H1 (cell line): ENCODE measurements around the gene TBC1D22A. TPM values are rescaled to one million over a fixed set of nuclear protein-coding genes. Genes with fewer than 3 reads are reported as not detected.

ENCODE experiments used
- CTCF ChIA-PET: fragments of 300-600 bp; sonication (Branson Sonifier 250); formaldehyde crosslinking; loops from one replicate; lab custom pipeline; 2021; ENCODE audit not compliant: partially characterized antibody; lab: Charles Lee
- POLR2A ChIA-PET: fragments of 300-600 bp; sonication (Branson Sonifier 250); formaldehyde crosslinking; loops from one replicate; lab custom pipeline; 2021; ENCODE audit warnings: inconsistent platforms; ENCODE audit not compliant: partially characterized antibody; lab: Charles Lee
- DNase-seq, 2 experiments: peaks; one replicate each; pipeline versions ENCODE4 v3.0.0 to v3.0.0-alpha.2; 2010 to 2022; ENCODE audit warnings: low spot score in 2 of 2, low read depth in 1 of 2, mixed read lengths in 1 of 2
- FAIRE-seq: peaks from 2 replicates; lab custom pipeline; 2011; peaks lifted over from hg19 to GRCh38; lab: Jason Lieb, UNC
- H2AFZ ChIP-seq: 2 replicates; pipeline ENCODE4 v1.8.1; 2012; ENCODE audit warnings: low read length, inconsistent platforms
- H2AK5ac ChIP-seq: 2 replicates; pipeline ENCODE4 v1.6.1; 2013; ENCODE audit warnings: low read depth, low read length
- H2BK120ac ChIP-seq: replicated peaks from 2 replicates; pipeline ENCODE3; 2013; ENCODE audit warnings: low read depth, low read length, inconsistent platforms
- H2BK12ac ChIP-seq: 2 replicates; pipeline ENCODE4 v1.6.1; 2013; ENCODE audit warnings: low read depth, low read length
- H2BK15ac ChIP-seq: 2 replicates; pipeline ENCODE4 v1.6.1; 2013; ENCODE audit warnings: low read length
- H2BK20ac ChIP-seq: 2 replicates; pipeline ENCODE4 v1.6.1; 2013; ENCODE audit warnings: low read length
- H2BK5ac ChIP-seq: 2 replicates; pipeline ENCODE4 v1.6.1; 2013; ENCODE audit warnings: low read depth, low read length
- H3K14ac ChIP-seq: 2 replicates; pipeline ENCODE4 v1.6.1; 2013; ENCODE audit warnings: inconsistent platforms; ENCODE audit not compliant: insufficient read length
- H3K18ac ChIP-seq: 2 replicates; pipeline ENCODE4 v1.6.1; 2013; ENCODE audit warnings: low read length; ENCODE audit errors: extremely low read depth
- H3K23ac ChIP-seq: 2 replicates; pipeline ENCODE4 v1.6.1; 2013; ENCODE audit warnings: inconsistent platforms; ENCODE audit not compliant: insufficient read length
- H3K23me2 ChIP-seq: 2 replicates; pipeline ENCODE4 v1.6.1; 2013; ENCODE audit warnings: low read depth, low read length
- H3K27ac ChIP-seq: 2 replicates; pipeline ENCODE4 v1.6.1; 2011; ENCODE audit warnings: low read depth, low read length, inconsistent platforms
- H3K27me3 ChIP-seq, 4 experiments: replicated peaks in 1 of 4; 1 replicate in 1 of 4; 2 replicates in 3 of 4; pipeline versions ENCODE4 v1.6.1 to v1.8.1; 2011 to 2013; ENCODE audit warnings: low read length in 3 of 4, mild to moderate bottlenecking in 3 of 4, inconsistent platforms in 2 of 4, mixed read lengths in 2 of 4, moderate library complexity in 1 of 4; ENCODE audit not compliant: control insufficient read depth in 3 of 4, insufficient read depth in 3 of 4; ENCODE audit errors: extremely low read depth in 1 of 4
- H3K36me3 ChIP-seq, 4 experiments: 2 replicates each; pipeline versions ENCODE4 v1.6.1 to v1.8.1; 2011 to 2013; ENCODE audit warnings: mild to moderate bottlenecking in 4 of 4, low read length in 3 of 4, moderate library complexity in 2 of 4, control low read depth in 1 of 4, inconsistent platforms in 1 of 4; ENCODE audit not compliant: insufficient read depth in 4 of 4, control insufficient read depth in 2 of 4
- H3K4ac ChIP-seq: replicated peaks from 2 replicates; pipeline ENCODE3; 2013; ENCODE audit warnings: low read length, low read depth, mixed read lengths, inconsistent platforms; ENCODE audit not compliant: insufficient read length
- H3K4me1 ChIP-seq, 4 experiments: replicated peaks in 1 of 4; 1 replicate in 1 of 4; 2 replicates in 3 of 4; pipeline versions ENCODE4 v1.6.1 to v1.8.1; 2011 to 2013; ENCODE audit warnings: low read length in 3 of 4, inconsistent platforms in 2 of 4, mixed read lengths in 1 of 4; ENCODE audit not compliant: insufficient read depth in 4 of 4, control insufficient read depth in 3 of 4
- H3K4me2 ChIP-seq, 2 experiments: 2 replicates each; pipeline versions ENCODE4 v1.6.1 to v1.8.1; 2011 to 2013; ENCODE audit warnings: low read depth in 2 of 2, low read length in 2 of 2, control low read depth in 1 of 2, inconsistent platforms in 1 of 2, mild to moderate bottlenecking in 1 of 2; ENCODE audit not compliant: insufficient read depth in 1 of 2
- H3K4me3 ChIP-seq, 4 experiments: fragments of 200-600, 300-600 bp in 1 of 4; sonication (generic), shearing (Covaris generic), sonication (Bioruptor Twin) in 1 of 4; 2 replicates each; pipeline versions ENCODE4 v1.5.1 to v1.8.1; 2011 to 2016; ENCODE audit warnings: low read length in 4 of 4, low read depth in 3 of 4, control low read depth in 2 of 4, inconsistent platforms in 2 of 4, mild to moderate bottlenecking in 2 of 4, mixed read lengths in 1 of 4, moderate library complexity in 1 of 4; ENCODE audit not compliant: insufficient read depth in 2 of 4; ENCODE audit errors: extremely low read depth in 1 of 4
- H3K56ac ChIP-seq: replicated peaks from 2 replicates; pipeline ENCODE3; 2013; ENCODE audit warnings: low read depth, mild to moderate bottlenecking, mixed read lengths, low read length, inconsistent platforms; ENCODE audit not compliant: insufficient read length
- H3K79me1 ChIP-seq: 2 replicates; pipeline ENCODE4 v1.6.1; 2013; ENCODE audit warnings: low read depth, low read length, control low read depth
- H3K79me2 ChIP-seq, 2 experiments: 2 replicates each; pipeline versions ENCODE4 v1.6.1 to v1.8.1; 2012 to 2013; ENCODE audit warnings: low read length in 2 of 2, mild to moderate bottlenecking in 2 of 2, inconsistent platforms in 1 of 2; ENCODE audit not compliant: insufficient read depth in 2 of 2, control insufficient read depth in 1 of 2
- H3K9ac ChIP-seq, 4 experiments: replicated peaks in 1 of 4; 1 replicate in 1 of 4; 2 replicates in 3 of 4; pipeline versions ENCODE4 v1.6.1 to v1.8.1; 2011 to 2013; ENCODE audit warnings: low read depth in 3 of 4, low read length in 3 of 4, control low read depth in 2 of 4, mild to moderate bottlenecking in 2 of 4, moderate library complexity in 2 of 4, inconsistent platforms in 1 of 4; ENCODE audit errors: extremely low read depth in 1 of 4
- H3K9me3 ChIP-seq, 2 experiments: 2 replicates each; pipeline versions ENCODE4 v1.6.1 to v1.8.1; 2012 to 2013; ENCODE audit warnings: mild to moderate bottlenecking in 2 of 2, moderate library complexity in 2 of 2, control low read depth in 1 of 2, inconsistent platforms in 1 of 2, low read depth in 1 of 2, low read length in 1 of 2, mixed read lengths in 1 of 2; ENCODE audit not compliant: insufficient read depth in 2 of 2
- H4K20me1 ChIP-seq, 2 experiments: replicated peaks in 1 of 2; 2 replicates each; pipeline versions ENCODE3 to v1.8.1; 2011 to 2013; ENCODE audit warnings: inconsistent platforms in 2 of 2, low read length in 2 of 2, mild to moderate bottlenecking in 1 of 2; ENCODE audit not compliant: insufficient read depth in 2 of 2, control insufficient read depth in 1 of 2
- H4K5ac ChIP-seq: 2 replicates; pipeline ENCODE4 v1.6.1; 2013; ENCODE audit warnings: low read length, low read depth, mixed read lengths, inconsistent platforms; ENCODE audit not compliant: insufficient read length
- H4K8ac ChIP-seq: 2 replicates; pipeline ENCODE4 v1.8.0; 2013; ENCODE audit warnings: mild to moderate bottlenecking, moderate library complexity, low read length, inconsistent platforms; ENCODE audit not compliant: insufficient read depth; ENCODE audit errors: extremely low read depth
- H4K91ac ChIP-seq: replicated peaks from 2 replicates; pipeline ENCODE3; 2013; ENCODE audit warnings: low read length, mixed read lengths, inconsistent platforms; ENCODE audit not compliant: insufficient read length
- CBX8 ChIP-seq: fragments of 300-800, 300-1000 bp; sonication (generic); IDR thresholded peaks from 2 replicates; pipeline ENCODE4 v1.7.1; 2016; ENCODE audit warnings: low read depth, low read length, borderline replicate concordance
- EGR1 ChIP-seq: IDR thresholded peaks from 2 replicates; pipeline ENCODE4 v1.6.1; 2011; ENCODE audit warnings: low read depth, low read length, borderline replicate concordance
- HDAC2 ChIP-seq, 2 experiments: fragments of 300-600 bp in 1 of 2; sonication (generic) in 1 of 2; IDR thresholded peaks; 2 replicates each; pipeline ENCODE4 v1.6.1; 2011 to 2012; ENCODE audit warnings: low read depth in 2 of 2, low read length in 2 of 2, mild to moderate bottlenecking in 2 of 2, moderate library complexity in 2 of 2, borderline replicate concordance in 1 of 2, inconsistent platforms in 1 of 2
- POLR2AphosphoS5 ChIP-seq: IDR thresholded peaks from 2 replicates; pipeline ENCODE4 v1.6.1; 2011; ENCODE audit warnings: low read depth, low read length
- RAD21 ChIP-seq, 2 experiments: IDR thresholded peaks in 1 of 2; conservative IDR thresholded peaks in 1 of 2; 2 replicates each; pipeline ENCODE4 v1.6.1; 2011; ENCODE audit warnings: low read depth in 2 of 2, low read length in 2 of 2, improper control_type of control experiment in 1 of 2, inconsistent platforms in 1 of 2, mild to moderate bottlenecking in 1 of 2, moderate library complexity in 1 of 2
- RFX5 ChIP-seq: IDR thresholded peaks from 2 replicates; pipeline ENCODE4 v1.6.1; 2011; ENCODE audit warnings: low read depth, low read length, improper control_type of control experiment, borderline replicate concordance
- RNF2 ChIP-seq: fragments of 200-900, 300-1000 bp; sonication (generic); IDR thresholded peaks from 2 replicates; pipeline ENCODE4 v1.7.1; 2016; ENCODE audit warnings: borderline replicate concordance, low read depth, mild to moderate bottlenecking, antibody characterized with exemption, low read length; ENCODE audit not compliant: poor library complexity, severe bottlenecking; ENCODE audit errors: missing control alignments
- SIX5 ChIP-seq: IDR thresholded peaks from 2 replicates; pipeline ENCODE4 v1.6.1; 2011; ENCODE audit warnings: mild to moderate bottlenecking, low read depth, low read length
- SRF ChIP-seq: IDR thresholded peaks from 2 replicates; pipeline ENCODE4 v1.6.1; 2011; ENCODE audit warnings: mild to moderate bottlenecking, low read depth, low read length, moderate library complexity
- TAF7 ChIP-seq: optimal IDR thresholded peaks from 2 replicates; pipeline ENCODE3; 2011; ENCODE audit warnings: low read depth, mild to moderate bottlenecking, inconsistent platforms, low read length, moderate library complexity, borderline replicate concordance
- WGBS, 2 experiments: shearing (Covaris generic) in 1 of 2; methylation state at CpG; one replicate each; pipeline versions ENCODE4 v1.1.6 to v1.1.7; 2013 to 2015; ENCODE audit warnings: low lambda C conversion rate in 2 of 2, mixed read lengths in 2 of 2, inconsistent platforms in 1 of 2, low coverage in 1 of 2, missing lambda C conversion rate in 1 of 2; ENCODE audit not compliant: insufficient replicate concordance in 2 of 2, insufficient coverage in 1 of 2, insufficient read length in 1 of 2; ENCODE audit errors: extremely low coverage in 1 of 2, missing lambda C conversion rate in 1 of 2; 5-methylcytosine and 5-hydroxymethylcytosine counted together
- polyA plus RNA-seq, 7 experiments: library from polyadenylated mRNA; depleted of rRNA in 3 of 7; stranded (reverse) in 5 of 7; unstranded in 2 of 7; fragments of >200 nt in 5 of 7; fragments of 200-250 nt in 2 of 7; gene quantifications; 1 replicate in 5 of 7; 2 replicates in 1 of 7; 4 replicates in 1 of 7; pipeline versions ENCODE4 v1.2.1 to v1.2.3, GENCODE V29; 2011 to 2013; ENCODE audit warnings: missing spikeins in 2 of 7, mixed read lengths in 2 of 7
- total RNA-seq: library from RNA; stranded (reverse); fragmentation: NEBNext Ultra II Directional; extraction: Animal tissue kit (Norgen Biotek cat#: 25700); gene quantifications from 2 replicates; pipeline ENCODE4 v1.2.1, GENCODE V29; 2021
- TF ChIP-seq, protein P1 (sequence below): IDR thresholded peaks from 2 replicates; pipeline ENCODE4 v1.6.1; 2012; ENCODE audit warnings: inconsistent platforms

TBC1D22A gene
- total and polyA plus RNA-seq, 2 of the 8 experiments (the other 6 are each of a cell fraction or from before 2014, with no cell fraction given), result 11.9 to 18.4 TPM

DNA sequence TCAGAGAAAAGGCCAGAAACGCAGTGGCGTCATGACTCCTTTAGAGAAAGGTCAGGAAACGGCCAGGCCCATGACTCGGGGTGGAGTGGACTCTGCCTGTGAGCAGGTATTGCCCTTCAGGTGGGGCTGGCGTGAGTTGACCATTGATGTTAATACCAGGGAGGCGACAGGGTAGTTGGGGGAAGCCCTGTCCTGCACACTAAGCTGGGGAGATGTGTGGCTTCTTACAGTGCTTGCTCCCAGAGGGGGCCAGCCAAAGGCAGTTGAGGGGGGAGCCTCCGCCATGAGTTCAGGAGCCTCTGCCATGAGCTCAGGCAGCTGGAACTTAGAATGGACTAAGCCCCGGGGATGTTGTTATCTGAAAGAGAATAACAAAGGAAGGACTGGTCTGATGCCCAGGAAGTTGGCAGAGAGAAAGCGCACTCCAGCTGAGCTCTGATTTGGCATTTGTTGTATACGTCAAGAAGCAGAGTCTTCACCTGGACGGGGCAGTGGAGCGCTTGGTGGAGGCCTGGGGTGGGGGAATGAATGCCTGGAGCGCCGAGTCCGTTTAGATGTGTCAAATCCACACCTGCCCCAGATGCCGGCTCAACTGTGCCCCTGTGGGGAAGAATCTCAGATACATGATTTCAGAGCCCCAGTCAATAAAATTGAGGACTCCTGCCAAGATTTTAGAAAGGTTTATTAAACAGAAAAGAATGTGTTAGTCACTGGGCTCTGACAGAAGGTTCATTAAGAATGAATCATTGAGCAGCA, 222.5 kb downstream of the TBC1D22A start:
- H3K4me2 ChIP-seq, result no peak overlapping the region
- no peak overlapping the region for H2AFZ ChIP-seq
- no peak overlapping the region for H4K8ac ChIP-seq
- H3K36me3 ChIP-seq, result no peaks in the 10 kb centered on the region
- no peak overlapping the region for H2BK12ac ChIP-seq
- H4K5ac ChIP-seq, result no peak overlapping the region
- H3K9me3 ChIP-seq, result no peaks in the 10 kb centered on the region
- H4K20me1 ChIP-seq, result no peaks in the 10 kb centered on the region
- H3K23me2 ChIP-seq, result no peaks in the 10 kb centered on the region
- no peaks in the 10 kb centered on the region for H3K79me2 ChIP-seq
- no peak overlapping the region for H3K9ac ChIP-seq
- H2BK15ac ChIP-seq, result no peak overlapping the region
- no peak overlapping the region for H2BK20ac ChIP-seq
- no peaks in the 10 kb centered on the region for H3K27me3 ChIP-seq
- no peak overlapping the region for H3K4ac ChIP-seq
- H3K27ac ChIP-seq, result no peak overlapping the region
- FAIRE-seq, result no peak
- POLR2A ChIA-PET, result no interaction called here
- CTCF ChIA-PET, result interaction anchor here (1.2 kb wide), 1 partner anchor 28 kb away, joined by 3 read pairs; no protein-coding TSS in a partner anchor
- no peak overlapping the region for H3K18ac ChIP-seq
- no peak overlapping the region for H3K23ac ChIP-seq
- H2BK5ac ChIP-seq, result no peak overlapping the region
- no peak overlapping the region for H2BK120ac ChIP-seq
- H3K4me3 ChIP-seq, result no peak overlapping the region
- H3K14ac ChIP-seq, result no peak overlapping the region
- WGBS, 2 experiments, result 90% methylated on average over 16 of the region's 16 CpGs; no CpG with 5 or more reads in 1 of the 2 experiments
- no peak overlapping the region for H3K56ac ChIP-seq
- no peak overlapping the region for H2AK5ac ChIP-seq
- no peak overlapping the region for H4K91ac ChIP-seq
- H3K4me1 ChIP-seq, result no peaks in the 10 kb centered on the region; a peak in 1 of 7 replicates
- no peaks in the 10 kb centered on the region for H3K79me1 ChIP-seq
- no peak for DNase-seq
- TF ChIP-seq HDAC2 (IDR thresholded peaks at IDR 0.05; ENCODE audit: borderline replicate concordance in 1 of 2, low read depth in 2 of 2, low read length in 2 of 2), result no peak
- TF ChIP-seq, protein P1, sequence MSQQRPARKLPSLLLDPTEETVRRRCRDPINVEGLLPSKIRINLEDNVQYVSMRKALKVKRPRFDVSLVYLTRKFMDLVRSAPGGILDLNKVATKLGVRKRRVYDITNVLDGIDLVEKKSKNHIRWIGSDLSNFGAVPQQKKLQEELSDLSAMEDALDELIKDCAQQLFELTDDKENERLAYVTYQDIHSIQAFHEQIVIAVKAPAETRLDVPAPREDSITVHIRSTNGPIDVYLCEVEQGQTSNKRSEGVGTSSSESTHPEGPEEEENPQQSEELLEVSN, result no peak
- no peak for TF ChIP-seq EGR1
- TF ChIP-seq CBX8, result no peak
- TF ChIP-seq TAF7, result no peak
- TF ChIP-seq SIX5, result no peak
- TF ChIP-seq RFX5, result no peak
- no peak for TF ChIP-seq RNF2
- TF ChIP-seq SRF, result no peak
- TF ChIP-seq POLR2AphosphoS5, result no peak
- TF ChIP-seq RAD21 (IDR thresholded peaks at IDR 0.05 in 1 of 2, conservative IDR thresholded peaks at IDR 0.05 in 1 of 2; ENCODE audit: low read depth in 2 of 2, low read length in 2 of 2), result no peak
